LNCAP (cell line): Measurements from ENCODE around the gene CACNA1G.

ENCODE experiments used
- CTCF ChIP-seq: fragments of 450-650 bp; IDR thresholded peaks from 2 replicates; pipeline ENCODE4 v1.5.1; 2017; ENCODE audit warnings: mild to moderate bottlenecking

The CACNA1G gene

DNA sequence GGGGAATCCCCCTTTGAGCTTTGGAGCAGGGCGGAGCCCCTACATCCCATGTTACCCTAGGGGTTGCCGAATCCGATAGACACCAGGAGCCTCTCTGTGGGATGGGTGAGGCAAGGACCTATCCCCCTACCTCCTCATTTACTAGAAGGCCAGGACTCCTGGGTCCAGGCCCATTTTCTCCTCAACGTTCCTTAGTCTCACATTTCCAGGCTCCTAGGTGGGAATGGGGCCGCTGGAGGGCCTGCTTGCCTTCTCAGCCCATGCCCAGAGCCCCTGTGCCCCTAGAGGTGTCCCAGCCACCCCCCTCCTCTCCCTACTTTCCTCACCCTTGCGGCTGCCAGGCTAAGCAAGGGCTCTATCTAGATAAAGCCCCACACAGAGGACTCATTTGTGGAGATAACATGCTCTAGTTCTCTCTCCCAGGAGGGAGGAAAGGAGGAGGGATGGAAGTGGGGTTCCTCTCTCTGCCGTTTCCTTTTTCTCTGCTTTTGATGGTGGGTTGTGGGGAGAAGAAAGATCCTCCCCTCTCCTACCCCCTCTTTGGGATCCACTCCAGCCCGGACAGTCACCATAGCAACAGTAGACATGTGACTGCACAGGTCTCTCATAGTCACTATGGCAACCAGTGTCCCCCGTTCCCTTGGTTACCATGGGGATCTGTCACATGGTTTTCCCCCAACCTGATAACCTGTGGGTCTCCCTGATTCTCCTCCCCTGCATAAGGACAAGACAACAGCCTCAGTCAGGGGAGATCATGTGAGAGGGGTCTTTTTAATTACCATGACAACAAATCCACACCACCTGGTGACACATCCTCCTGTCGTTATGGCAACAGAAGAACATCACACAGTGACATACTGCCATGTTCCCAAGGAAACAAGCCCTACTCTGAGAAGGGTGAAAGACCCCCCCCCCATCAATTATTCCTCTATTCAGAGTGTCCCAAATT is 5.2 kb downstream of the CACNA1G start:
- no peak for TF ChIP-seq CTCF

- no peak for TF ChIP-seq CTCF
These were observed 6.4 kb downstream of the CACNA1G start for GRCh38 chr17:50566886-50567285.

GRCh38 chr17:50568659-50569058 is 8.1 kb downstream of the CACNA1G start:
- no peak for TF ChIP-seq CTCF

DNA sequence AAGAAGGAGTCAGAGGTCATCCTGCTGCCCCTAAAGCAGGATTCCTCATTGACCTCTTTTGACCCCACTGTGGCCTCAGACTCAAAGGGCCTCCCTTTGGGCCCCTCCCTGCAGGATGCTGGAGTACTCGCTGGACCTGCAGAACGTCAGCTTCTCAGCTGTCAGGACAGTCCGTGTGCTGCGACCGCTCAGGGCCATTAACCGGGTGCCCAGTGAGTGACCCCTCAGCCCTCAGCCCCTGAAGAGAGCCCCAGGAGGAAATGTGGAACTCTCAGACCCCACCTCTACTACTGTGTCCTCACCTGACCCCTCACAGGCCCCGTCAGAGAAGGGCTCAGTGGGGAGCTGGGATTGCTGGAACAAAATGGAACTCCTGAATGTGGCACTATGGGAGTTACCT is 9.1 kb downstream of the CACNA1G start:
- TF ChIP-seq CTCF: no peak

DNA sequence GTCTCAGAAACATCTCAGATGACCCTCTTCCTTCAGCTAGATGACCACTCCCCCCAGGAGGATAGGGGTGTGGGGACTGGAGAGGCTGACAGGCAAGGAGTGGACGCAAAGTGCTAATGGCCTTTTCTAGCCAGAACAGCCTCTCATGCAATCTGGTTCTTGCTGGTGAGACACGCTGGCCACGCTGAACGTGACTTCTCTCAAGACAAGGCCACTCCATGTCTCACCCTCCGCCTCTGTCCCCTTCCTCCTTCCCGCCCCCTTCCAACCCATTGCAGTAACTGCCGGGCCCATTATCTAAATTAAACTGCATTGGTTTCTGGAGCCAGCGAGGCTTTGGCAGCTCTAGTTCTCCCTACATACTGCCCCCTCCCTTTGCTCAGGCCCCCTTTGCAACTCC is 9.5 kb downstream of the CACNA1G start:
- no peak for TF ChIP-seq CTCF

- TF ChIP-seq CTCF: no peak
These were observed 10.0 kb downstream of the CACNA1G start for GRCh38 chr17:50570528-50570927.

GRCh38 chr17:50571681-50572080 is 11.2 kb downstream of the CACNA1G start:
- TF ChIP-seq CTCF: no peak

DNA sequence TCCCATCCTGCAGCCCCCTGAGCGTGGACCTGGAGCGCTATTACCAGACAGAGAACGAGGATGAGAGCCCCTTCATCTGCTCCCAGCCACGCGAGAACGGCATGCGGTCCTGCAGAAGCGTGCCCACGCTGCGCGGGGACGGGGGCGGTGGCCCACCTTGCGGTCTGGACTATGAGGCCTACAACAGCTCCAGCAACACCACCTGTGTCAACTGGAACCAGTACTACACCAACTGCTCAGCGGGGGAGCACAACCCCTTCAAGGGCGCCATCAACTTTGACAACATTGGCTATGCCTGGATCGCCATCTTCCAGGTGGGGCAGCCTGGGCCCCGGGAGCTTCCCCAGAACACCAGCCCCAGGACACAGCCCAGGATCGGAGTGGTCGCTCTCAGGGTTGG is 12.0 kb downstream of the CACNA1G start:
- TF ChIP-seq CTCF: no peak
